ENCODE measurements around the gene GATA5. TPM values are rescaled to one million over a fixed set of nuclear protein-coding genes. Genes with fewer than 3 reads are reported as not detected.
A peak's percentile ranks its signal among the peaks of the same experiment; 100 is the strongest.

Gene GATA5, protein sequence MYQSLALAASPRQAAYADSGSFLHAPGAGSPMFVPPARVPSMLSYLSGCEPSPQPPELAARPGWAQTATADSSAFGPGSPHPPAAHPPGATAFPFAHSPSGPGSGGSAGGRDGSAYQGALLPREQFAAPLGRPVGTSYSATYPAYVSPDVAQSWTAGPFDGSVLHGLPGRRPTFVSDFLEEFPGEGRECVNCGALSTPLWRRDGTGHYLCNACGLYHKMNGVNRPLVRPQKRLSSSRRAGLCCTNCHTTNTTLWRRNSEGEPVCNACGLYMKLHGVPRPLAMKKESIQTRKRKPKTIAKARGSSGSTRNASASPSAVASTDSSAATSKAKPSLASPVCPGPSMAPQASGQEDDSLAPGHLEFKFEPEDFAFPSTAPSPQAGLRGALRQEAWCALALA
- total RNA-seq (not detected), polyA plus RNA-seq (not detected)

DNA sequence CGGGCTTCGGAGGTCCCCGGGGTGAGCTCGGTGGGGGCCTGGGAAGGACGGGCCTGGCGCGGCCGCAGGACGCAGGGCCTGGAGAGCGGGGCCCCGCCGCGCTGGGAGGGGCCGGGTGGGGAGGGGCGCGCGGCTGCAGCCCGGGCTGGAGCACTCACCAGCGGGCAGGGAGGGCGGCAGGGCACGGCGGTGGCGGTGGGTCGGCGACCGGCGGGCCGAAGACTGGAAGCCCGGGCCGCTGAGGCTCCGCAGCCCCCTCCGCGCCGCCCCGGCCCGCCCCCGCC is at the start of gene GATA5:
Gene GATA5 (minus strand): TSS at position 224 of the 284 bp plus-strand sequence. CDS start 474 bp downstream, outside the sequence.
- Histone ChIP-seq H3K9me3 (ENCODE audit: low read length) (no peaks in the 10 kb centered on the region), H3K27me3 (ENCODE audit: insufficient read depth, low read length, poor library complexity, severe bottlenecking) (no peaks in the 10 kb centered on the region), H3K36me3 (ENCODE audit: insufficient read depth, low read length) (no peaks in the 10 kb centered on the region), H3K4me3 (ENCODE audit: low read length) (no peak within 1 kb of the TSS), H3K27ac (ENCODE audit: low read depth, low read length) (peak within 1 kb of the TSS; percentile 47), H3K4me1 (ENCODE audit: insufficient read depth, low read length) (no peaks in the 10 kb centered on the region)
- no peak within 1 kb of the TSS for H3K27ac Mint-ChIP-seq
- peaks cover 46 to 50% of the 10 kb centered on the region in 2 donors for H3K27me3 Mint-ChIP-seq
- H3K4me1 Mint-ChIP-seq = peaks cover 4% of the 10 kb centered on the region in 3 donors
- no peaks in the 10 kb centered on the region for H3K36me3 Mint-ChIP-seq
- POLR2A ChIA-PET = no interaction called here
- DNase-seq = no peak
- CTCF ChIA-PET = no interaction called here
- peak within 1 kb of the TSS in 3 of 7 donors; percentile 26 to 48 (median 34) for H3K4me3 Mint-ChIP-seq
- no peaks in the 10 kb centered on the region for H3K9me3 Mint-ChIP-seq

DNA sequence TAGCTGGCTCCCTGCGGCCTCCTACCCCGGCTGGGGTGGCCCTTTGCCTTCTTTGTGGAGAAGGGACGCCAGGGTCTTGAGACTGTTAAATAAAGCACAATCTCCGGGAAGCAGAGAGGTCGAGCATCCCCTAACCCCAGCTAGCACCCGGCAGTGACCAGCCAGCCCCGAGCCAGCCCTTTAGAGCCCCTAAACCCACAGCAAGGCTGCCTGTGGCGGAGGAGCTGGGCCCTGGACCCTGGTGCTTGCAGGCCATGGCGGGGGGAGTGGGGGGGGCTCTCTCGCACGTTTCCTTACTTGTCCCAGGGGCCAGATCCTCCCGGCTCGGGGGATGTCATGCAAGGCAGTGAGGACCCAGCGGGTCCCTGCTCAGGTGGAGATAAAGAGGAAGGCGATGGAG is 49.2 kb upstream of the GATA5 start:
- Mint-ChIP-seq H3K4me3 (no peak overlapping the region), H3K27me3 (peaks cover 18 to 47% of the 10 kb centered on the region in 2 donors), H3K9me3 (no peaks in the 10 kb centered on the region), H3K27ac (no peak overlapping the region), H3K4me1 (peaks cover 0 to 13% (median 4%) of the 10 kb centered on the region in 3 donors), H3K36me3 (no peaks in the 10 kb centered on the region)
- ChIA-PET CTCF (no interaction called here), POLR2A (no interaction called here)
- no peak for DNase-seq
- H3K36me3 ChIP-seq (ENCODE audit: insufficient read depth, low read length) = no peaks in the 10 kb centered on the region
- no peak overlapping the region for H3K27ac ChIP-seq (ENCODE audit: low read depth, low read length)
- no peak overlapping the region for H3K4me3 ChIP-seq (ENCODE audit: low read length)
- no peaks in the 10 kb centered on the region for H3K9me3 ChIP-seq (ENCODE audit: low read length)
- no peaks in the 10 kb centered on the region for H3K4me1 ChIP-seq (ENCODE audit: insufficient read depth, low read length)
- no peaks in the 10 kb centered on the region for H3K27me3 ChIP-seq (ENCODE audit: insufficient read depth, low read length, poor library complexity, severe bottlenecking)

DNA sequence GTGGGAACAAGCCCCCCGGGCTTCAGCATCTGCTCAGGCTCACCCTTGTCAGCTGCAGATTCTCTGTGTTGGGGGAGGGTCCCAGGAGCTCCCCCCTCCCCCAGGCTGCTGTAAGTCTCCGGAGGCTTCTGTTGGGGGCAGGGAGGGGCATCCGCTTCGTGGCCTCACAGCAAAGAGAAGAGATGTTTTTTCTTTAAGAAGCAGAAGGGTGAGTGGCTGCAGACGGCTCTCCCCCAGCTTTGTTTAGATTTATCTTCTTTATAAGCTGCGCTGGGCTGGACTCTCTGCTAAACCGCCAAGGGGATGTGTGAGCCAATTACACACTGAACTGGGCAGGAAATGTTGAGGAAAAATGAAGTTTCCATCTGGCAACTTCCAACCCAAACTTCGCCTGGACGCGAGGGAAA is 48.7 kb upstream of the GATA5 start:
- Mint-ChIP-seq H3K4me1 (peaks cover 0 to 13% (median 4%) of the 10 kb centered on the region in 3 donors), H3K36me3 (no peaks in the 10 kb centered on the region), H3K9me3 (no peaks in the 10 kb centered on the region), H3K27ac (no peak overlapping the region), H3K27me3 (peaks cover 21 to 44% of the 10 kb centered on the region in 2 donors), H3K4me3 (peak overlapping the region in 1 of 7 donors; percentile 25)
- ChIA-PET CTCF (no interaction called here), POLR2A (no interaction called here)
- no peak overlapping the region for H3K27ac ChIP-seq (ENCODE audit: low read depth, low read length)
- DNase-seq = no peak
- H3K4me1 ChIP-seq (ENCODE audit: insufficient read depth, low read length) = no peaks in the 10 kb centered on the region
- no peak overlapping the region for H3K4me3 ChIP-seq (ENCODE audit: low read length)
- no peaks in the 10 kb centered on the region for H3K27me3 ChIP-seq (ENCODE audit: insufficient read depth, low read length, poor library complexity, severe bottlenecking)
- no peaks in the 10 kb centered on the region for H3K36me3 ChIP-seq (ENCODE audit: insufficient read depth, low read length)
- no peaks in the 10 kb centered on the region for H3K9me3 ChIP-seq (ENCODE audit: low read length)

DNA sequence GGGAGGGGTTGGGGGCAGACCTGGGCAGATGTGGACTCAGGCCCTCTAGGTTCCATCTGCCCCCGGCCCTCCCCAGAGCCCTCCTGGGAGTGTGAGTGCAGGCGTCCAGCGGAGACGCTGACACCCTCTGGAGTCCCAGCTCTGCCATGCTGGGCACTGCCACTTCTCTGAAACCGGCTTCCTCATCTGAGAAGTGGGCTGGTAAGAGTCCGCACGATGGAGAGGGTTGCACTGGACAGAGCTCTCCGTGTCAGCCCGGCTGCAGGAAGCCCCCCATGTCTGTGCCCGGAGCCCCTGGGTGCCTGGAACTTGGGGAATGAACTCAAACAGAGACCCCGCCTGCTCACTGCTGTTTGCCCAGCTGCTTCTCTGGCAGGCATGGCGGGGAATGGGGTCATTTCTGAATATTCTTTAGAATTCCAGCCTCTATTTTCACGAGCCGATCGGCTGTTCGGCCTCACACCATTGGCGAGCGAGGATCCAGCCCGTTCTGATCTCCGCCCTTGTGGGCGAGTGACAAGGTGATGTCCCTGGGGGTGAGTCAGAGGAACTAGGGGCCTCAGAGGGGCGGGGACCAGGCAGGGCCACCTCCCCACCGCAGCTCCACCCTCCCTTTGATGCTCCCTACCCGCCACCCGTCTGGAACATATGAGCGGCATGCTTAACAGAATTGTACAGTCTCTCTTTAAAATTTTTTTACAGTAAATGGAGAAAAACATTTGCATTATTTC is 47.8 kb upstream of the GATA5 start:
- Histone ChIP-seq H3K9me3 (ENCODE audit: low read length) (no peaks in the 10 kb centered on the region), H3K36me3 (ENCODE audit: insufficient read depth, low read length) (no peaks in the 10 kb centered on the region), H3K4me3 (ENCODE audit: low read length) (no peak overlapping the region), H3K27ac (ENCODE audit: low read depth, low read length) (peak overlapping the region; percentile 38), H3K27me3 (ENCODE audit: insufficient read depth, low read length, poor library complexity, severe bottlenecking) (no peaks in the 10 kb centered on the region), H3K4me1 (ENCODE audit: insufficient read depth, low read length) (no peaks in the 10 kb centered on the region)
- POLR2A ChIA-PET = no interaction called here
- Mint-ChIP-seq H3K4me3 (peak overlapping the region in 1 of 7 donors; percentile 23), H3K27ac (no peak overlapping the region), H3K9me3 (no peaks in the 10 kb centered on the region), H3K4me1 (peaks cover 0 to 13% (median 4%) of the 10 kb centered on the region in 3 donors), H3K27me3 (peaks cover 18 to 40% of the 10 kb centered on the region in 2 donors), H3K36me3 (no peaks in the 10 kb centered on the region)
- DNase-seq = peak in 4 of 5 donors; percentile 35 to 80 (median 47)
- CTCF ChIA-PET = no interaction called here

DNA sequence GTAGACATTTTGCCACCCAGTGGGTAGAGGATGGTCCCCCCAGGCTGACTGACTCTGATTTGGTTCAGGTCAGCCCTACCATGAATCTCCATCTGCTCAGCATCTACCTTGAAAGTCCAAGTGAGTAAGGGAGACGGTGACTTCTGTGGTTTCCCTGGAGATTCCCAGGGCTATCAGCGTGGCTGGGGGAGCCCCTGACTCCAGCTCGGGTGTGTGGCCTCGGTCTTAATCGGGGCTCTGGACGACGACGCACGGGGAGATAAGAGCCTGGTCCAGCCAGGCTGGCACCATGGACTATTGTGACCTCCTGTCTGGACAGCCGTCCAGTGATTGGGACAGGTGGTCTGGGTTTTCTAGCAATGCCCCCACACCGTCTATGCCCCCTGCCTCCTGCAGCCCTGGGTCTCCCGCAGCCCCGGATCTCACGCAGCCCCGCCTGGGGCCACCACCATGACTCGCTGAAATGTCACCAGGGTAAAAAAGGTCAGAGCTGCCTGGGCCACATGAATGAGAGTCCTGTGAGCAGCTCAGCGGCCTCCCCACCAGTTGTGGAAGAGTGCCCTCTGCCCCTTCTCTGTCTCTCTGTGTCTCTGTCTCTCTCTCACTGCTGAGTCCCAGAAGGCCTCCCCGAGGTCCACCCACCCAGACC is 47.1 kb upstream of the GATA5 start:
- ChIA-PET CTCF (interaction anchor here (1.3 kb wide), 1 partner anchor 11 kb away, joined by 3 read pairs; no protein-coding TSS in a partner anchor), POLR2A (no interaction called here)
- Mint-ChIP-seq H3K36me3 (no peaks in the 10 kb centered on the region), H3K27ac (no peak overlapping the region), H3K4me3 (no peak overlapping the region), H3K27me3 (peaks cover 18 to 40% of the 10 kb centered on the region in 2 donors), H3K9me3 (no peaks in the 10 kb centered on the region), H3K4me1 (peaks cover 0 to 13% (median 4%) of the 10 kb centered on the region in 3 donors)
- Histone ChIP-seq H3K4me1 (ENCODE audit: insufficient read depth, low read length) (no peaks in the 10 kb centered on the region), H3K9me3 (ENCODE audit: low read length) (no peaks in the 10 kb centered on the region), H3K4me3 (ENCODE audit: low read length) (no peak overlapping the region), H3K27ac (ENCODE audit: low read depth, low read length) (peak overlapping the region; percentile 38), H3K27me3 (ENCODE audit: insufficient read depth, low read length, poor library complexity, severe bottlenecking) (no peaks in the 10 kb centered on the region), H3K36me3 (ENCODE audit: insufficient read depth, low read length) (no peaks in the 10 kb centered on the region)
- no peak for DNase-seq

DNA sequence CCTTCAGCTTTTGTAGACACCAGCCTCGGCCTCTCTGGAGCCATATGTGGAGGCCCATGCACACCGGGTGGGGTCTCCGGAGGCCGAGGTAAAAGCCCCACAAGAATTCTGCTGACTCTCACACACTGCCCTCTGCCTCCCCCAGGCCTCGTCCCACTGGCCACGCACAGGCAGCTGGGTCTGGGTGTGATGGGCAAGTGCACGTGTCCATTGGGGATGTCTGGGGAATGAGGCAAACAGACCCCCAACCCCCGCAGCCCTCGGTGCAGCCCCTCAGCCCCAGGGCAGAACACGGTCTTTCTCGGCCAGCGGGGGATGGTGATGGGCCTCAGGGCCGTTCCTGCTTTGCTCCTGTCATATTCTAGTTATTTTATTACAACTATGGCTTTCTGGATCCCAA is 44.0 kb upstream of the GATA5 start:
- Mint-ChIP-seq H3K4me3 (no peak overlapping the region), H3K27ac (no peak overlapping the region), H3K27me3 (peaks cover 15 to 38% of the 10 kb centered on the region in 2 donors), H3K4me1 (peaks cover 0 to 13% (median 4%) of the 10 kb centered on the region in 3 donors), H3K9me3 (no peaks in the 10 kb centered on the region), H3K36me3 (no peaks in the 10 kb centered on the region)
- CTCF ChIA-PET = no interaction called here
- Histone ChIP-seq H3K27me3 (ENCODE audit: insufficient read depth, low read length, poor library complexity, severe bottlenecking) (no peaks in the 10 kb centered on the region), H3K9me3 (ENCODE audit: low read length) (no peaks in the 10 kb centered on the region), H3K4me1 (ENCODE audit: insufficient read depth, low read length) (no peaks in the 10 kb centered on the region), H3K36me3 (ENCODE audit: insufficient read depth, low read length) (no peaks in the 10 kb centered on the region), H3K27ac (ENCODE audit: low read depth, low read length) (no peak overlapping the region), H3K4me3 (ENCODE audit: low read length) (no peak overlapping the region)
- no peak for DNase-seq
- POLR2A ChIA-PET = no interaction called here

DNA sequence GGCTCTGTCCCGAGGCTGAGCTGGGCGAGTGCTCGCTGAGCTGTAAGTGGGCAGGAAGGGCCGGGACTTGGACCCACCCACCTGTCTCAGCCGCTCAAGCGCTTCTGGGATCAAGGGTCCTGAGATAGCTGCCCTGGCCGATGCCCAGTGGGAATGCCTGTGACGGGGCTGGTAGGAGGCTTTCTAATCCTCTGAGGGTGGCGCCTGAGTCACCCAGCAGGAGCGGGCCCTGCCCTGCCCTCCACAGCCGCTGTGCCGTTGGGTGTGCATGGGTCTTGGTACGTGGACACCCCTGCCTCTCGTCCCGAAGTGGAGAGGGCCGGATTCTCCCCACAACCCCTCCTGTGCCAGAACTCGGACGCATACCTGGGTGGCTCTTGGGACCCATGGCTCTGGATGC is 43.1 kb upstream of the GATA5 start:
- H3K36me3 ChIP-seq (ENCODE audit: insufficient read depth, low read length) = no peaks in the 10 kb centered on the region
- ChIA-PET POLR2A (no interaction called here), CTCF (no interaction called here)
- DNase-seq = no peak
- no peak overlapping the region for H3K27ac ChIP-seq (ENCODE audit: low read depth, low read length)
- H3K4me1 Mint-ChIP-seq = peaks cover 0 to 3% (median 2%) of the 10 kb centered on the region in 3 donors
- H3K27me3 Mint-ChIP-seq = peaks cover 13 to 40% of the 10 kb centered on the region in 2 donors
- no peaks in the 10 kb centered on the region for H3K36me3 Mint-ChIP-seq
- H3K4me3 ChIP-seq (ENCODE audit: low read length) = no peak overlapping the region
- H3K27ac Mint-ChIP-seq = peak overlapping the region in 1 of 8 donors; percentile 9
- H3K9me3 ChIP-seq (ENCODE audit: low read length) = no peaks in the 10 kb centered on the region
- H3K27me3 ChIP-seq (ENCODE audit: insufficient read depth, low read length, poor library complexity, severe bottlenecking) = no peaks in the 10 kb centered on the region
- no peaks in the 10 kb centered on the region for H3K4me1 ChIP-seq (ENCODE audit: insufficient read depth, low read length)
- H3K9me3 Mint-ChIP-seq = no peaks in the 10 kb centered on the region
- H3K4me3 Mint-ChIP-seq = no peak overlapping the region

Data from CD8-positive, alpha-beta memory T cell (primary cell).